Globus pallidus (tissue), 1 donor: ENCODE data around the gene CTNND1.
"Not testable (repeated sequence)": the region's sequence is repeated elsewhere in the genome, so short reads cannot be mapped to it uniquely, and the experiment has no call there.

Source experiments
- DNase-seq: peaks from one replicate; pipeline ENCODE4 v3.0.0-alpha.2; 2015; ENCODE audit warnings: low spot score

CTNND1 gene

GRCh38 chr11:57792870-57793269, 31.3 kb downstream of the CTNND1 start:
- peak; percentile 45 for DNase-seq

- no peak for DNase-seq
Measured at GRCh38 chr11:57793351-57794115, 31.9 kb downstream of the CTNND1 start.

GRCh38 chr11:57798905-57799559, 37.4 kb downstream of the CTNND1 start:
- no peak for DNase-seq

- DNase-seq, result peak; percentile 81
Measured at GRCh38 chr11:57800444-57801182, 39.0 kb downstream of the CTNND1 start.

GRCh38 chr11:57801183-57801485, 39.5 kb downstream of the CTNND1 start:
- DNase-seq, result no peak

GRCh38 chr11:57802411-57802810, 40.8 kb downstream of the CTNND1 start:
- no peak for DNase-seq

GRCh38 chr11:57804466-57804865, 42.9 kb downstream of the CTNND1 start:
- DNase-seq, result no peak

- DNase-seq, result no peak
Measured at GRCh38 chr11:57805780-57806179, 44.2 kb downstream of the CTNND1 start.

GRCh38 chr11:57812634-57813033, 51.0 kb downstream of the CTNND1 start:
- peak; percentile 82 for DNase-seq

- DNase-seq, result no peak
Measured at GRCh38 chr11:57815476-57815875, 53.9 kb downstream of the CTNND1 start.

GRCh38 chr11:57815877-57816276, 54.3 kb downstream of the CTNND1 start:
- no peak for DNase-seq

- DNase-seq, result no peak
Measured at GRCh38 chr11:57818812-57819211, 57.2 kb downstream of the CTNND1 start.

GRCh38 chr11:57819252-57819979, 57.8 kb downstream of the CTNND1 start:
- no peak for DNase-seq

GRCh38 chr11:57823859-57824258, 62.3 kb downstream of the CTNND1 start:
- DNase-seq, result no peak

GRCh38 chr11:57834852-57835251, 73.2 kb downstream of the CTNND1 start:
- no peak for DNase-seq

GRCh38 chr11:57838609-57839008, 77.0 kb downstream of the CTNND1 start:
- not testable (repeated sequence) for DNase-seq

- DNase-seq, result no peak
Measured at GRCh38 chr11:57842873-57843272, 81.3 kb downstream of the CTNND1 start.

- no peak for DNase-seq
Measured at GRCh38 chr11:57867966-57868365, 106.4 kb downstream of the CTNND1 start.

GRCh38 chr11:57868491-57868890, 106.9 kb downstream of the CTNND1 start:
- no peak for DNase-seq
